ENCODE measurements around the gene RELT.
"Not testable (repeated sequence)": the region's sequence is repeated elsewhere in the genome, so short reads cannot be mapped to it uniquely, and the experiment has no call there.

RELT gene

DNA sequence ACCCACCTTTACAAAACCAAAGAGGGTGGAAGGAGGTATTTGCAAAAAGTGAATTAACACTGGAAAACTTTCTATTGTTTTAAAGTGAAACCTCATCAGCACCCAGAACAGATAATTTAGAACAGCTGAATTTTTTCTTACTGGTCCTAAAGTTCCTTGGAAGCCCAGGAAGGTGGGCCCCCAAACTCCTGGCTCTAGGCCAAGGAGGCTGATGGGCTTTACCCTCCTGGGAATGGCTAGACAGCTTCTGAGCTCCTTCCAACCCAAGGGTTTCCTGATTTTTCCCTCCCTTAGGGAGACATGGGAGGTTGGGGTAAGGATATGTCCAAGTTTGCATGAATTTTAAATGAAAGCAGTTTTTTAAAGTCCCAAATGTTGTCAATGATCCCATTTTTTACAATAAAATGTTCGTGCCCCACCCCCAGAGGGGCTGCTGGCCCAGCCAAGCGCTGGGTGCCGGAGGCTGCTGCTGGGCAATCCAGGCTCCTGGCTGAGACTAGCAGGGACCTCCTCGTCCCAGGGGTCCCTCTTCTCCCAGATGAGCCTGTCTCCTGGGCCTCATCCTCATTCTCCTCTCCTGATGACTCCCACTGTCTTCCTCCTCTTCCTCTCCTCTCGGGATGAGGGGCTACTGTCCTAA is 28.4 kb downstream of the RELT start:
- DNase-seq: no peak

DNA sequence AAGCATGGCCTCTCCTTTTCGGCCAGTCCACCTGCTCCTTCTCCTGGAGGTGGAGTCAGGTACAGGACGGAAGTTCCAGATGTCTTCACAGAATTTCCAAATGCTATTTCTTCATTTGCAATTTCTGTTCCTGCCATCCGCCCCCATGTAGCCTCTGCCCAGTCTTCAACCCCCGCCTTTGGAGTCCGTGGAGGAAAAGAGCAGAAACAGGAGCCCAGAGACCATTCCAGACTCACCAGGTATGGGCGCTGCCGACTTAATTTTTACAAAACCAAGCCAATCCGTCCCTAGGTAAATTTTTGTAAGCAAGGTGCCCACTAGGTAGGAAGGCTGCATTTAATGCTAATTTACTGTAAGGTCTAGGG is 28.9 kb downstream of the RELT start:
- DNase-seq: no peak

DNA sequence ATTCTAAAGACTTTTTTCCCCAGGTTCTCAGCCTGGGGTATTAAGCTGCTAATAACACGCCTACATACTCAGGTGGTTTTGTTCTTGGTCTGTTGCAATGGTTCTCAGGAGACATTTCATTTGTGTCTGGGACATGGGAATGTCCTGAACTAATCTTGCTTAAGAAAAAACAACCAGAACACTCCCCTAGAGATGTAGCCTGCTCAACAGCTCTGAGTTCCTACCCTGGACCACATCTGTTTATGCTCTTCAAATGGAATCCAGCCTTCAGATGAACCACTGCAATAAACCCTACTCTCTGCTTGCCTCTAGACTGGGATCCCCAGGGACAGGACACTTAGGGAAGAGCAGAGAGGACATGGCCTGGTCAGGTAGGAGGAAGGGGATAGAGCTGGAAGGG is 29.9 kb downstream of the RELT start:
- DNase-seq: no peak

DNA sequence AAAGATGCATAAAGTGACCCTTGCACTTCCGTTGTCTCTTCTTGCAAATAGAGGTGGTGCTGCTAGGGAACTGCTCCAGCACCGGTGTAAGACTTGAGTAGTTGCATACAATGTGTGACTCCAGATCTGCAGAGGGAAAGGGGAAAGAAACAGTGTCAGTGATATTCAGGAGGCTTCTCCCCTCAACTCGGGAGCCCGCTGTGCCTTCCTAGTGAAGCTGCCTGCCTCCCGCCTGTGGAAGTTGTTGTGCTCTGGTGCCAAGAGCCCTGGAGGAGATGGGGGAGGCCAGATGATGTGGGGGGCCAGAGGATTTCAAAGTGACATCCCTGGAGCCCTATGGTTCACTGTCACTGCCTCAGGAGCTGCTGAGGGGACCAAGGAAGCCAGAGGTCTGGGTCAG is 30.4 kb downstream of the RELT start:
- DNase-seq: no peak

DNA sequence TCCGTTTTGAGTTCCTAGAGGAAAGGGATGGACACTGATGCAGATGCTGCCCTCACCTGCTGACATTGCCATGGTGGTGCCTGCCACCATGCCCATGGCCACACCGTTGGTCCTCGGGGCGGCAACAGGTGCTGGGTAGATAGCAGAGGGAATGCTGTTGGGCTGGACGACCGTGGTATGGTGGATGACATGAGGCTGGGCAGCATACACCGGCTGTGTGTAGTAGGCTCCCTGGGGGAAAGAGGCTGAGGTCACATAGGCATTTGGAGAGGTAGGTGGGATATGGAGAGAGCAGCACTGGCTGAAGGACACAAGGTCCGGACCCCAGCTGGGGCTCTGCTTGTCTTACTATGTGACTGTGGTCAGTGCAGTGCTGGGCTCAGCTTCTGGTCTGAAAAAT is 33.2 kb downstream of the RELT start:
- no peak for DNase-seq

DNA sequence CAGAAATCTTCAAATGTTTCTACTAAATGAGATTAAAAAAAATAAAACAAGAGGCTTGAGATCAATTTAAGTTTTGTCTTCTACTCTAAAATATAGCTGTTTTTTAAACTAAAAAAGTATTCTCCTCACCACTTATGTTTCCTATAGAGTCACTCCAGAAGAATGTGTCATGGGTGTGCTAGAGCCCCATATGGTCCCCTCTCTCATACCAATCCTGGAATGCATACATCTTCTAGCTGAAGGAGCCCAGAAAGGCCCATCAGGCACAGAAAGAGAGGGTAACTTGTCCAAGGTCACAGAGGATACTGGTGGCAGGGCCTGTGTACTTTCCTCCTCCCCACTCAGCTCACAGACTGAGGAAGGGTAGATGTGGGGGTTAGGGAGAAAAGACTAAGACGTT is 34.4 kb downstream of the RELT start:
- no peak for DNase-seq

DNA sequence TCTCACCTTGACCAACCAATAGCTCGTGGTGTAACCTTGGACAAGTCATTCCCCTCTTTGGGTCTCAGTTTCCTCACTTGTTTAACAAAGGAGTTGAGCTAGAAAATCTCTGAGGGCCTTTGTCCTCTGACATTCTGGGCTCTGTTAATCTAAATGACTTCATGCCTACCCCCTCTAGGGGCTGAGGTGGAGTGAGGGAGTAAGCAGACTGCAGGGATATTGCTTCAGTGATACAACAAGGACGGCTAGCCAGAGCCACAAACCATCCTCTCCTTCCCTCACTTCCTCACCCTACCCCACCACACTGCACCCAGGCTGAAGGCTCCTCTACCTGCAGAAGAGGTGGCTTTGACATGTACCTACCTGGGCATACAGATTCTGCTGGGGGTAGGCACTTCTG is 34.8 kb downstream of the RELT start:
- DNase-seq: no peak

DNA sequence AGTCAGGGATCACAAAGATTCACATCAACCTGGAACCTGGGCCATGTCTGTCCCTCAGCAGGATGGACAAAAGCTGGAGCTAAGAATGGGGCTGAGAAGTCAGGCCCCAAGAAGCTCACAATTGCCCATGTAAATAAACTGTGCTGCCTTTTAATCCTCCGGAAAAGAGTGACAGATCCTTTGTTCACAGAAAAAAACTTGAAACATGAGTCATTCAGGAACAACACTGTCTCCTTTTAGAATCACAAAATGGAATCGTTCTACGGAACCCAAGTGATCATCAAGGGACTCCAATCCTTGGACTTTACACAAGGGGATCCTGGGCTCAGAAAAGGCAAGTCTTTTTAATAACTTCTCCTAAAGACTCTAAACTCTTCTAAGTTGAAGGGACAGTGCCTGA is 36.1 kb downstream of the RELT start:
- no peak for DNase-seq

DNA sequence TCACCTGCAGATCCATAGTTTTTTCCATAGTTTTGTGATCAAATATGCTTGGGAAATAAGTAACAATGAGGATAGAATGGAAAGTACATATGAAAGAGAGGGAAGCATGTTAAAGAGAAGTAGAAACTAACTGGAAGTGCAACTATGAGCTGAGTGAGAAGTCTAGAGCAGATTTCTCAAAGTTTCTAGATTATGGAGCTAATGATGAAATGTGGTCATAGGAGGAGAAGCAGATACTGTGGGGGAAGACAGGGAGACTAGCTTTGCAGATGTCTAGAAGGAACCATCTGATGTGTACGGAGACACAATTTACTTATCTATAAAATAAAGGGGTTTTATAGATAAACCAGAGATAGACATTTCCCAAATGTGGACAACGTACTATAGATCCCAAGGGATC is 37.1 kb downstream of the RELT start:
- DNase-seq: no peak

DNA sequence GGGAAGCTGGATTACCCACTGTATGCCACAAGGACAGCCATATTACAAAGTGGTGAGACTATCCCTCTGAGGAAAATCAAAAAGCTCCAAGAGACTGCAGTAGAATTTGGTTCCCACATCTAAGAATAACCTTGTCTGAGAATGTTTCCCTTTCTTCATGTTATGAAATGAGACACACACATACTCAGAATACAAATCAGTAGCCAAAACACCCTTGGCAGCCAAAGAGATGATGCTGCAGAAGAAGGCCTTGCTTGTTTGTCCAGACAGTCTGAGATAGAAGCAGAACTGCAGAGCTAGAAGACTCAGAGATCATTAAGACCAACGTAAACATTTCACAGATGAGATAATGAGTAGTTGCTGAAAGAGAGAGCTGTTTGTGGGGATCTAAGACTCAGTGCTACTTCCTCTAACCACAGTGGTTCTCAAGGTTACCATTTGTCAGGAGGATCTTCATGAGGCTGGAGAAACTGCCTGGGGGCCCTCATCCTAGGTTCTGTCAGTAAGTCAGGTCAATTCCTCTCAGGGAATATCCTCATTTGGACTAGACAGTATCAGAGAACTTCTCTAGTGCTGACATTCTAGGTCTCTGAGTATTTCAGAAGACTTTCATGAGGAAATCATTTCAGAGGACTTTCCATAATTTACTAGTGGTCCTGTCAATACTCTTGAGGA is 38.9 kb downstream of the RELT start:
- no peak for DNase-seq

DNA sequence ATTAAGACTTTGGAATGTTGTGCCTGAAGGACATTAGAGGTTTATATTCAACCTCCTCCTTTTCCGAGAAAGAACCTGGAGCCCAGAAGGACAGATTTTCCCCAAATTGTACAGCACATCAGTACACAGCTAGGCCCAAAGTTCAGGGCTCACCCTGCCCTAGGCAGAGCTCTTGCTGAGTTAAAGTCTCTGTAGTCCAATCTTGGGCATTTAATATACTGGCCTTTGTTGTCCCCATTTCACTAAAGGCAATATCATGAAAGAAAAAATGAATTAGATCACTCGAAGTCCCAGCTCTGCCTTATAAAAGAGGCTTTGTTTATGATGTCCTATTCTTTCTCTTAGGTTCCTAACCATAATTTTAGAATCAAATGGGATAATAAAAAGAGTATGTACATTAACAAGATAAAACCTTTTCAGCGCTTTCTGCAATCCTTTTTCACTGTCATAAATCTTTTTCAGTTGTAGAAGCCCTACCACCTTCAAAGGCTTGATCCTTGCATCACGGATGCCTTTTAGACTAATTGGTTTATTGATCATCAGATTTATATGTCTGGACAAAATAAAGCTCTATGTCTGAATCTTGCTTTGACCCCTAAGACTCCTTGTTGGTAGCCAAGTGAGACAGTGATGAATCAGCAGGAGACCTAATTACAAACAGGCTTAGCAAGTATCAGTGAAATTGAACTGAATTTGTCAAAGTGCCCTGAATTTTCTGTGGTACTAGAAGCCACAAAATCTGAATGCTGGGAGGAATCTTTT is 39.8 kb downstream of the RELT start:
- no peak for DNase-seq

DNA sequence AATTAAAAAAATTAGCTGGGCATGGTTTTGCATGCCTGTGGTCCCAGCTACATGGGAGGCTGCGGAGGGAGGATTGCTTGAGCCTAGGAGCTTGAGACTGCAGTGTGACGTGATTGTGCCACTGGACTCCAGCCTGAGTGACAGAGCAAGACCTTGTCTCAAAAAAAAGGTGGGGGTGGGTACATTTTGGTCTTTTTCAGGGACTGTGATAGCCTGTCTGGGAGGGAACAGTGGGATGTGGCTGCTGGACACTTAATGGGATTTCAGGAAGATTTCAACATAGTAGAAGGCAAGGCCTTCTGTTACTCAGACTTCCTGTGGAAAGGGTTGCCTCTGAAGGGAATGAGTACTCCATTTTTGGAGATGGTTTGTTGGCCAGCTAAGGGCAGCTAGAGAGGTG is 40.6 kb downstream of the RELT start:
- no peak for DNase-seq

DNA sequence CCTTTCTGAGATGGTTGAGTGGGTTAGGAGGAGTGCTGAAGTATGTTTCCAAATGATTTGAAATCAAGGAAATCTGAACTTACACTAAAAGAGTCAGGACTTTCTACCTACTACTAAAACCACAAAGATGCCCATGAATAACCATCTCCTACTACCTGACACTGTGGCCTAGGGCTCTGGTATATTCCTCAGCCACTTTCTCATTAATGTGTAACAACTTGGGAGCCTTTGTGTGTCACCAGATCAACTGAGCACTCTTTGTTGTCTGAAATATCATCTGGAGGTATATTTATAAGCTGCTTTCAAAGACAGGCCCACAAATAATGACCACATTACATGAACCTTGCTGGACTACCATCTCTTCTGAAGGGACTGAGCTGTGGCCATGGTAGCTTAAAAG is 43.9 kb downstream of the RELT start:
- DNase-seq: no peak

DNA sequence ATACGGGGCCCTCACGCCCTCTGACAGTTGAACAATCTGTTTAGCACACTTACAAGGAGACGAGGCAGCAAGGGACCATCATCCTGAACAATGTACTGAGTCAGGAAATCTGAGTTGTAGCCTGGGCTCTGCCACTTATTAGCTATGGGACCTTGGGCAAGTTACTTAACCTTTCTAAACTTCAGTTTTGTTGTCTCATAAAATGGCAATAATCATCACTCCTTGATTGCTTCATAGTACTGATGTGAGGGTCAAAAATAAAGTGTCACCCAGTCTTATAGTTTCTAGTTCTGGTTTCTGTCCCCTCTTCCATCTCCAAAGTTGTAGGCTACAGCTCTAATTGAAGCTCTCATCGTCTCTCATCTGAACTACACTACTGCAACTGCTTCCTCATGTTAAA is 46.7 kb downstream of the RELT start:
- no peak for DNase-seq

DNA sequence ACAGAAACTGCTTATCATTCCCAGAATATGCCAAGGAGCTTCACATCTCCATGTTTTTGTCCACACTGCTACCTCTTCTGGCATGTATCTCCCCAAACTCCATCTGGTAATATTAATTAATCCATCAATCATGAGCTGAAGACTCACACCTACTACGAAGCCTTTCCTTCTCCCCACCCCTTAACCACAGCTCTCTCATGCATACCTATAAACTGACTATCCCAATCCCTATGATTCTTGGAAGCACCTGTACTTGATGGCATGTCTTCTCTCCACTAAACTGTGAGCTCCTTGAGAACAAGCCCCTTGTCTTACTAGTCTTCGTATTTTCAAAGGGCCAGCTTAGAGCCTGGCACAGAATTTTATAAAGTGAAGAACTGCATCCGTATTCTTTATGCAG is 47.3 kb downstream of the RELT start:
- DNase-seq: no peak

DNA sequence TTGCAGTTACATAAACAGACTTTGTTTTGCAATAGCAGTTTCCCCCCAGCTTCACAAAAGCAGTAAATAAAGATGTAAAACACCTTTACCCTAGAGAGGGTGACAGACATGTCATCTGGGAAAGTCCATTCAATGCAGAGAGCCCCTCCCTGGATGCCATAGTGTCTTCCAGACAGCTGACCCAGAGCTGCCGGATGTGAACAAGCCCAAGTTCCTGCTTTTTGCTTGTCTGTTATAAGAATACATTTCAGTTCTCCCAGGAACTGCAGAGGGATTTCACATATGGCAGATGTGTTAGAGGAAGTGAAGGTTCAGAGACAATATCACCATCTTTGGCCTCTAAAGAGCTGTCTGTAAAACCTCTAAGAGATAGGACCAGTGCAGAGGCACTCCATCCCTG is 48.9 kb downstream of the RELT start:
- no peak for DNase-seq

DNA sequence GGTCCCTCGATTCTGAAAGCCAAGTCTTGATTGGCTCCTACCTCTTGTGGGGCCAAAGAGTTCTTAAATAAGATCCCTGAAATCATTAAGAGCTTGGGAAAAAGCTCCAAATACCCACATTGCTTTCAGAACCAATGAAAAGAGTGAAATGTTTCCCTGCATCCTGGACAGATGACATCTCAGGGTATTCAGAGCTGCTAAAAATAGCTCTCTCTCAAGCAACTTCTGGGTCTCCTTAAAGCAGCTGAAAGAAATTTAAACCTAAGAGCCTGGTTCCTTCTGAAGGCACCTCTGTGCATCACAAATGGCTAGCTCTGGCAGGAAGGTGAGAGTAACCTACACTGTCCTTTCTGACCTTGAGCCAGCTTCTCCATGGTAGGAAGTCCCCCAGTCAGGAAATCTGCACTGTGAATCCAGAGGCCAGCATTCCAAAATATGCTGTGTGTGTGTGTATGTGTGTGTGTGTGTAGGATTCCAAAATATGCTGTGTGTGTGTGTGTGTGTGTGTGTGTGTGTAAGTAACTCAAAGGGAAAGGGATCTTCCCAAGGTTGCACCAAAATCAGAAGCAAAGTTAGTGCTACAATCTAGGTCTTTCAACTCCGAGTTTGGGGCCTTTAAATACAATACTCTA is 50.1 kb downstream of the RELT start:
- no peak for DNase-seq

DNA sequence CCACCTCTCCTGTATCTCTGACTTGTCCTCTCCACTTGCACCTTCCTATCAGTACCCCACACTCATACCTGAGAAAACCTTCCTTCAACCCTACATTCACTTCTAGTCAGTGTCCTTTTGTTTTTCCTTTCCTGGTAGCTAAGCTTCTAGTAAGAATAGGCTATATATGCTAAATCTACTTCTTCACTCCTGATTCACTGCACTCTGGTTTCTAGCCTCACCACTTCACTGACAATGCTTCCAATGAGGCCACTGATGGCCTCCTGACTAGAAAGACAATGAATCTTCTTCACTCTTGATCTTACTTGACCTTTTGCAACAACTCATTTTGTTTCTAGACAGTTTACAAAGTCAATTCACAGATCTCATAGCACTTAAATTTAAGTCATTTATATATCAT is 52.0 kb downstream of the RELT start:
- DNase-seq: no peak

DNA sequence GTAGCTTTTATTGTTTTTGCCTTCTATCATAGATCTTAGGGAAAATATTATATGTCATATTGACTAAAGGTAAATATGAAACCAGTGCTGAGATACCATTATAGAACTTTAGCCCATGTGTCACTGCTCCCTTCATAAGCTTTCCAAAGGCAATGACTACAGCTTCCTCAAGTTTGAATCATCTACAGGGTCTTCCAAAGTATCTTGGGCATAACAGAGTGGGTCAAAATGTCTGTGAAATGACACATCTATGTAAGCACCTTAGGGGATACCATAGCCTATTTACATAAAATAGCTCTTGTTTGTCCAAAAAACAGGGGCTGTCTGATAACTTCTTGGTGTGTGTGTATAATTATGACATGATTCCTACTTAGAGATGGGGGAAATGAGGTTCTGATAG is 52.5 kb downstream of the RELT start:
- DNase-seq: no peak

DNA sequence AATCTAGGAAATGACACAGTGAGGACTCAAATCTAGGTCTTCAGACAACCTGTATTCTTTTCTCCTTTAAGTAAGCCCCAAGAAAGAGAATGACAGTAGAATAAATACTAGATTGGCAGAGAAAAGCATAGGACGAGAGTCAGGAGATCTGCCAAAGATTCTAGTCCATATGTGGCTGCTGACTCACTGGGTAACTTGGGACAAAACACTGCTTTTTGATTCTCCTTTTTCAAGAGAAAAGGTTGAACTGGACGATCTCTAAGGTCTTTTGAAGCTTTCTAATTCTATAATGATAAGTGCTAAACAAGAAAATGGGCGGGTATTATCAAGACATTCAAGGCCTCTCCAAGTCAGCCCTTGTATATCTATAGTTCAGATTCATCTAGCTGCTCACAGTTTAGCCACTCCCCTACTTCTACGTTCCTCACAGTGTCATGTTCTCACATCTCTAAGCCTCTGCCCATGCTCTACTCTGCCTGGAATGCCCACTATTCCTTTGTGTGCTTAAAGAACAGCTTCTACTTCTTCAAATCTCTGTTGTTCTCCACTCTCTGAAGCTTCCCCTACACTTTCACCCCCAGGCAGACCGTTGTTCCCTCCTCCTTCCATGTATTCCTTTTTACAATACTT is 53.0 kb downstream of the RELT start:
- DNase-seq: no peak

DNA sequence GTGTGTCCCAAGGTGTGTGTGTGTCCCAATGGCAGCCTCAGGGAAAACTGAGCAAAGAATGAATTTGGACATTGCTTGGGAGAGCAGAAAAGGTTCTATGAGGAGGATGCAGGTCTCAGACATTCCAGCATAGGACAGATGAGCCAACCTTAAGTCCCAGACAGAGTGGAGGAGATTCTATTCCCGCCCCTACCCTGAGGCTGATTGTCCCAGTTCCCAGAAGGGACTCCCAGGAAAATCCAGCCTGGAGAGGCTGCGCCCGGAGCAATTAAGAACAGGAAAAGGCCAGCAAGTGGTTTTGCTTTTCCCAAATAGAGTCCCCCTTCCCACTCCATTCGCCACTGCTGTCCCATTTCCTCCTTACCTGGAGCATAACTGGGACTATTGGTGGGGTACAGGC is 54.1 kb downstream of the RELT start:
- DNase-seq: no peak

DNA sequence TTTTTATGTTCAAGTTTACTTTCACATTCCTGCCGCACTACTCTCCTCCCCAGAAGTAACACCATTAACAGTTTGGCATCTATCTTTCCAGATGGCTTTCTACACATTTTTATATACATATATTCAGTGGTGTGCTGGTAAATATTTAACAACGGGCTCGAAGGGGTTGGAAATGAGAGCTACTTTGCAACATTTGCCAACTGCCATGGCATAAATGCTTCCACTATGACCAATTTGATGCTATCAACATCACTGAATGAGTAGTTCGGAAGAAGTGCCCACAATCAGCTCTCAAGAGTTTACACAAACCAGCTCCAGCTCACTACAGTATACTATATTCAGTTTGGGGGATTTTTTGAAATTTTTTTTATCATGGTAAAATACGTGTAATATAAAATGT is 55.2 kb downstream of the RELT start:
- DNase-seq: no peak

DNA sequence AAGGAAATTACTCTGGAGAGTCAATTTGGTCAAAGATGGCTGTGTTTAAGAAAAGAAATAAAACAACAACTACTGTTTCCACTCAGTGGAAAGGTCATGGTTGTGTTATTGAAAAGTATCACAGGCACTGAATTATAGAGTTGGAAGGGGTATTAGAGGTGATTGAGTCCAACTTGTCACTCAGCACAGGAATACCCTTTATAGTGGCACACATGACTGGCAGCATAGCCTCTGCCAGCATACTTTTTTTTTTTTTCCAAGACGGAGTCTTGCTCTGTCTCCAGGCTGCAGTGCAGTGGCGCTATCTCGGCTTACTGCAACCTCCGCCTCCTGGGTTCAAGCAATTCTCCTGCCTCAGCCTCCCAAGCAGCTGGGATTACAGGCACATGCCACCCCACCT is 60.7 kb downstream of the RELT start:
- DNase-seq: not testable (repeated sequence)
